Fibroblast of lung (primary cell): ENCODE results near the gene PDGFC.

Source experiments
- EZH2 ChIP-seq: IDR thresholded peaks from 2 replicates; pipeline ENCODE4 v1.5.1; 2012; ENCODE audit warnings: low read length, control low read depth, mild to moderate bottlenecking; ENCODE audit errors: missing control alignments
- TF ChIP-seq, protein P1 (sequence below), 2 donors: IDR thresholded peaks in 1 of 2; conservative IDR thresholded peaks in 1 of 2; 1 replicate in 1 of 2; 2 replicates in 1 of 2; pipeline ENCODE4 v1.5.1; 2011 to 2012; ENCODE audit warnings: low read length in 2 of 2, control low read depth in 1 of 2, inconsistent platforms in 1 of 2, low read depth in 1 of 2, mild to moderate bottlenecking in 1 of 2

DNA sequence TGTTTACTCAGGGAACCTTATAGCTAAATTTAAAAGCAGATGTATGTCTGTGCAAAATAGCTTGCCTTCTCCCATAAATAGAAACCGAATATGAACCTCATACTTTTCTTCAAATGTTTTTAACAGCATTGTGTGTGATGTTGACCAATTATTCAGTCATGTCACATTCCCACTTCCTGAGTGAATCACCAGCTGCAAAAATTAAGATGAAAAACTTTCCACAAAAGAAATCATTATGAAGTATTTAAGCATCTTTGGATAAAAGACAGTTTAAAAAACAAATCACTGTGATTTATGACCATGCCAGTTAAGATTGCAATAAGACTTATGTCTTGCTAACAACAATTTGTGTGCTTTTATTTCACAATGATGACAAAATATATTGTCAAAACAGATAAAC, 220.1 kb downstream of the PDGFC start:
- TF ChIP-seq, protein P1, sequence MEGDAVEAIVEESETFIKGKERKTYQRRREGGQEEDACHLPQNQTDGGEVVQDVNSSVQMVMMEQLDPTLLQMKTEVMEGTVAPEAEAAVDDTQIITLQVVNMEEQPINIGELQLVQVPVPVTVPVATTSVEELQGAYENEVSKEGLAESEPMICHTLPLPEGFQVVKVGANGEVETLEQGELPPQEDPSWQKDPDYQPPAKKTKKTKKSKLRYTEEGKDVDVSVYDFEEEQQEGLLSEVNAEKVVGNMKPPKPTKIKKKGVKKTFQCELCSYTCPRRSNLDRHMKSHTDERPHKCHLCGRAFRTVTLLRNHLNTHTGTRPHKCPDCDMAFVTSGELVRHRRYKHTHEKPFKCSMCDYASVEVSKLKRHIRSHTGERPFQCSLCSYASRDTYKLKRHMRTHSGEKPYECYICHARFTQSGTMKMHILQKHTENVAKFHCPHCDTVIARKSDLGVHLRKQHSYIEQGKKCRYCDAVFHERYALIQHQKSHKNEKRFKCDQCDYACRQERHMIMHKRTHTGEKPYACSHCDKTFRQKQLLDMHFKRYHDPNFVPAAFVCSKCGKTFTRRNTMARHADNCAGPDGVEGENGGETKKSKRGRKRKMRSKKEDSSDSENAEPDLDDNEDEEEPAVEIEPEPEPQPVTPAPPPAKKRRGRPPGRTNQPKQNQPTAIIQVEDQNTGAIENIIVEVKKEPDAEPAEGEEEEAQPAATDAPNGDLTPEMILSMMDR (conservative IDR thresholded peaks at IDR 0.05 in 1 of 2, IDR thresholded peaks at IDR 0.05 in 1 of 2; ENCODE audit: low read depth in 1 of 2, low read length in 2 of 2), result no peak
- no peak for TF ChIP-seq EZH2
